ENCODE data around the gene WWC2.
"Not testable (repeated sequence)": the region's sequence is repeated elsewhere in the genome, so short reads cannot be mapped to it uniquely, and the experiment has no call there.

WWC2 gene

GRCh38 chr4:183101956-183102480, 3.0 kb downstream of the WWC2 start:
- Histone ChIP-seq H3K9ac (ENCODE audit: low read depth, low read length) (no peak overlapping the region), H3K36me3 (ENCODE audit: insufficient read depth, low read depth, low read length) (no peaks in the 10 kb centered on the region), H3K27me3 (ENCODE audit: insufficient read depth, low read length) (peaks cover 10% of the 10 kb centered on the region), H3K4me3 (ENCODE audit: low read length) (peak overlapping the region; percentile 79; the same call in 1 of the 2 replicates), H3K9me3 (ENCODE audit: insufficient read depth, low read depth, low read length) (no peaks in the 10 kb centered on the region), H3K4me1 (ENCODE audit: insufficient read depth, low read length) (peaks cover 32% of the 10 kb centered on the region; the same call in 1 of the 2 replicates), H3K27ac (ENCODE audit: low read length) (no peak overlapping the region)

- peaks cover 41% of the 10 kb centered on the region; the same call in 1 of the 2 replicates for H3K4me1 ChIP-seq (ENCODE audit: insufficient read depth, low read length)
- H3K9me3 ChIP-seq (ENCODE audit: insufficient read depth, low read depth, low read length), result no peaks in the 10 kb centered on the region
- no peaks in the 10 kb centered on the region for H3K27me3 ChIP-seq (ENCODE audit: insufficient read depth, low read length)
- no peaks in the 10 kb centered on the region for H3K36me3 ChIP-seq (ENCODE audit: insufficient read depth, low read depth, low read length)
- no peak overlapping the region for H3K27ac ChIP-seq (ENCODE audit: low read length)
- peak overlapping the region; percentile 51; the same call in 1 of the 2 replicates for H3K9ac ChIP-seq (ENCODE audit: low read depth, low read length)
- H3K4me3 ChIP-seq (ENCODE audit: low read length), result peak overlapping the region; percentile 43; the same call in 1 of the 2 replicates
Observed at GRCh38 chr4:183105092-183105491, 6.0 kb downstream of the WWC2 start.

- H3K4me1 ChIP-seq (ENCODE audit: insufficient read depth, low read length), result peaks cover 43% of the 10 kb centered on the region; the same call in 1 of the 2 replicates
- H3K27me3 ChIP-seq (ENCODE audit: insufficient read depth, low read length), result no peaks in the 10 kb centered on the region
- no peaks in the 10 kb centered on the region for H3K9me3 ChIP-seq (ENCODE audit: insufficient read depth, low read depth, low read length)
- no peak overlapping the region for H3K27ac ChIP-seq (ENCODE audit: low read length)
- H3K4me3 ChIP-seq (ENCODE audit: low read length), result no peak overlapping the region
- H3K9ac ChIP-seq (ENCODE audit: low read depth, low read length), result no peak overlapping the region; the same call in 1 of the 2 replicates
- no peaks in the 10 kb centered on the region for H3K36me3 ChIP-seq (ENCODE audit: insufficient read depth, low read depth, low read length)
Observed at GRCh38 chr4:183106839-183107238, 7.8 kb downstream of the WWC2 start.

GRCh38 chr4:183107891-183108459, 8.9 kb downstream of the WWC2 start:
- Histone ChIP-seq H3K36me3 (ENCODE audit: insufficient read depth, low read depth, low read length) (no peaks in the 10 kb centered on the region), H3K4me3 (ENCODE audit: low read length) (no peak overlapping the region), H3K27me3 (ENCODE audit: insufficient read depth, low read length) (no peaks in the 10 kb centered on the region), H3K9ac (ENCODE audit: low read depth, low read length) (no peak overlapping the region), H3K9me3 (ENCODE audit: insufficient read depth, low read depth, low read length) (no peaks in the 10 kb centered on the region), H3K27ac (ENCODE audit: low read length) (no peak overlapping the region), H3K4me1 (ENCODE audit: insufficient read depth, low read length) (peaks cover 40% of the 10 kb centered on the region)

GRCh38 chr4:183110244-183110643, 11.2 kb downstream of the WWC2 start:
- H3K4me3 ChIP-seq (ENCODE audit: low read length), result no peak overlapping the region
- no peaks in the 10 kb centered on the region for H3K36me3 ChIP-seq (ENCODE audit: insufficient read depth, low read depth, low read length)
- no peak overlapping the region for H3K9ac ChIP-seq (ENCODE audit: low read depth, low read length)
- no peaks in the 10 kb centered on the region for H3K9me3 ChIP-seq (ENCODE audit: insufficient read depth, low read depth, low read length)
- no peak overlapping the region for H3K27ac ChIP-seq (ENCODE audit: low read length)
- H3K4me1 ChIP-seq (ENCODE audit: insufficient read depth, low read length), result peaks cover 44% of the 10 kb centered on the region
- no peaks in the 10 kb centered on the region for H3K27me3 ChIP-seq (ENCODE audit: insufficient read depth, low read length)

- Histone ChIP-seq H3K36me3 (ENCODE audit: insufficient read depth, low read depth, low read length) (no peaks in the 10 kb centered on the region), H3K4me3 (ENCODE audit: low read length) (no peak overlapping the region), H3K9me3 (ENCODE audit: insufficient read depth, low read depth, low read length) (no peaks in the 10 kb centered on the region), H3K4me1 (ENCODE audit: insufficient read depth, low read length) (peaks cover 49% of the 10 kb centered on the region), H3K27ac (ENCODE audit: low read length) (no peak overlapping the region), H3K9ac (ENCODE audit: low read depth, low read length) (no peak overlapping the region), H3K27me3 (ENCODE audit: insufficient read depth, low read length) (no peaks in the 10 kb centered on the region)
Observed at GRCh38 chr4:183111452-183111885, 12.4 kb downstream of the WWC2 start.

- Histone ChIP-seq H3K9ac (ENCODE audit: low read depth, low read length) (peak overlapping the region; percentile 58; the same call in 1 of the 2 replicates), H3K4me3 (ENCODE audit: low read length) (peak overlapping the region; percentile 53), H3K4me1 (ENCODE audit: insufficient read depth, low read length) (peaks cover 49% of the 10 kb centered on the region), H3K27me3 (ENCODE audit: insufficient read depth, low read length) (no peaks in the 10 kb centered on the region), H3K9me3 (ENCODE audit: insufficient read depth, low read depth, low read length) (no peaks in the 10 kb centered on the region), H3K27ac (ENCODE audit: low read length) (peak overlapping the region; percentile 77), H3K36me3 (ENCODE audit: insufficient read depth, low read depth, low read length) (no peaks in the 10 kb centered on the region)
Observed at GRCh38 chr4:183118141-183118540, 19.1 kb downstream of the WWC2 start.

- peaks cover 48% of the 10 kb centered on the region for H3K4me1 ChIP-seq (ENCODE audit: insufficient read depth, low read length)
- H3K4me3 ChIP-seq (ENCODE audit: low read length), result peak overlapping the region; percentile 53
- H3K36me3 ChIP-seq (ENCODE audit: insufficient read depth, low read depth, low read length), result no peaks in the 10 kb centered on the region
- H3K27ac ChIP-seq (ENCODE audit: low read length), result peak overlapping the region; percentile 77
- no peaks in the 10 kb centered on the region for H3K9me3 ChIP-seq (ENCODE audit: insufficient read depth, low read depth, low read length)
- H3K27me3 ChIP-seq (ENCODE audit: insufficient read depth, low read length), result no peaks in the 10 kb centered on the region
- peak overlapping the region; percentile 58; the same call in 1 of the 2 replicates for H3K9ac ChIP-seq (ENCODE audit: low read depth, low read length)
Observed at GRCh38 chr4:183118585-183118984, 19.5 kb downstream of the WWC2 start.

- H3K27me3 ChIP-seq (ENCODE audit: insufficient read depth, low read length); H3K9me3 ChIP-seq (ENCODE audit: insufficient read depth, low read depth, low read length); H3K36me3 ChIP-seq (ENCODE audit: insufficient read depth, low read depth, low read length); H3K27ac ChIP-seq (ENCODE audit: low read length); H3K9ac ChIP-seq (ENCODE audit: low read depth, low read length); H3K4me3 ChIP-seq (ENCODE audit: low read length): not testable (repeated sequence)
- H3K4me1 ChIP-seq (ENCODE audit: insufficient read depth, low read length), result peaks cover 25% of the 10 kb centered on the region
Observed at GRCh38 chr4:183121660-183122059, 22.6 kb downstream of the WWC2 start.

GRCh38 chr4:183124228-183124627, 25.2 kb downstream of the WWC2 start:
- Histone ChIP-seq H3K4me3 (ENCODE audit: low read length) (no peak overlapping the region), H3K4me1 (ENCODE audit: insufficient read depth, low read length) (peaks cover 10% of the 10 kb centered on the region), H3K36me3 (ENCODE audit: insufficient read depth, low read depth, low read length) (no peaks in the 10 kb centered on the region), H3K9me3 (ENCODE audit: insufficient read depth, low read depth, low read length) (no peaks in the 10 kb centered on the region), H3K27me3 (ENCODE audit: insufficient read depth, low read length) (no peaks in the 10 kb centered on the region), H3K9ac (ENCODE audit: low read depth, low read length) (no peak overlapping the region), H3K27ac (ENCODE audit: low read length) (no peak overlapping the region)

- H3K9ac ChIP-seq (ENCODE audit: low read depth, low read length), result no peak overlapping the region
- H3K27me3 ChIP-seq (ENCODE audit: insufficient read depth, low read length), result no peaks in the 10 kb centered on the region
- H3K36me3 ChIP-seq (ENCODE audit: insufficient read depth, low read depth, low read length), result no peaks in the 10 kb centered on the region
- H3K9me3 ChIP-seq (ENCODE audit: insufficient read depth, low read depth, low read length), result no peaks in the 10 kb centered on the region
- peaks cover 4% of the 10 kb centered on the region for H3K4me1 ChIP-seq (ENCODE audit: insufficient read depth, low read length)
- H3K27ac ChIP-seq (ENCODE audit: low read length), result no peak overlapping the region
- no peak overlapping the region for H3K4me3 ChIP-seq (ENCODE audit: low read length)
Observed at GRCh38 chr4:183124865-183125264, 25.8 kb downstream of the WWC2 start.

GRCh38 chr4:183129125-183129524, 30.1 kb downstream of the WWC2 start:
- Histone ChIP-seq H3K36me3 (ENCODE audit: insufficient read depth, low read depth, low read length) (no peaks in the 10 kb centered on the region), H3K27me3 (ENCODE audit: insufficient read depth, low read length) (no peaks in the 10 kb centered on the region), H3K9me3 (ENCODE audit: insufficient read depth, low read depth, low read length) (no peaks in the 10 kb centered on the region), H3K27ac (ENCODE audit: low read length) (no peak overlapping the region), H3K4me1 (ENCODE audit: insufficient read depth, low read length) (0 out of 2 replicates have a peak, but pooled peaks cover 3% of the 10 kb centered on the region), H3K9ac (ENCODE audit: low read depth, low read length) (no peak overlapping the region), H3K4me3 (ENCODE audit: low read length) (no peak overlapping the region)
